ENCODE measurements around the gene PADI2.

PADI2 gene

GRCh38 chr1:17139637-17140036 lies 20.4 kb upstream of the PADI2 start:
- no peak for DNase-seq (ENCODE audit: low spot score)

GRCh38 chr1:17137441-17137840 lies 18.2 kb upstream of the PADI2 start:
- DNase-seq (ENCODE audit: low spot score), result no peak

- no peak for DNase-seq (ENCODE audit: low spot score)
Measured at GRCh38 chr1:17136936-17137335, 17.7 kb upstream of the PADI2 start.

GRCh38 chr1:17136145-17136544 lies 16.9 kb upstream of the PADI2 start:
- DNase-seq (ENCODE audit: low spot score), result no peak

- DNase-seq (ENCODE audit: low spot score), result no peak
Measured at GRCh38 chr1:17135530-17135929, 16.3 kb upstream of the PADI2 start.

- DNase-seq (ENCODE audit: low spot score), result no peak
Measured at GRCh38 chr1:17134724-17135123, 15.5 kb upstream of the PADI2 start.

GRCh38 chr1:17134034-17134433 lies 14.8 kb upstream of the PADI2 start:
- DNase-seq (ENCODE audit: low spot score), result no peak

- no peak for DNase-seq (ENCODE audit: low spot score)
Measured at GRCh38 chr1:17130138-17130635, 10.9 kb upstream of the PADI2 start.

GRCh38 chr1:17128361-17128760 lies 9.1 kb upstream of the PADI2 start:
- peak; percentile 18 for DNase-seq (ENCODE audit: low spot score)

- peak; percentile 74 for DNase-seq (ENCODE audit: low spot score)
Measured at GRCh38 chr1:17125756-17126237, 6.5 kb upstream of the PADI2 start.

- no peak for DNase-seq (ENCODE audit: low spot score)
Measured at GRCh38 chr1:17123196-17124045, 4.2 kb upstream of the PADI2 start.

GRCh38 chr1:17122521-17123164 lies 3.4 kb upstream of the PADI2 start:
- DNase-seq (ENCODE audit: low spot score), result no peak

- no peak for DNase-seq (ENCODE audit: low spot score)
Measured at GRCh38 chr1:17121881-17122280, 2.6 kb upstream of the PADI2 start.

GRCh38 chr1:17120962-17121837 lies 1.9 kb upstream of the PADI2 start:
- DNase-seq (ENCODE audit: low spot score), result no peak

GRCh38 chr1:17120481-17120877 lies 1.2 kb upstream of the PADI2 start:
- DNase-seq (ENCODE audit: low spot score), result no peak

GRCh38 chr1:17119773-17120480 lies 676 bp upstream of the PADI2 start:
- no peak for DNase-seq (ENCODE audit: low spot score)

GRCh38 chr1:17118706-17119075 lies 560 bp downstream of the PADI2 start:
- DNase-seq (ENCODE audit: low spot score), result no peak

GRCh38 chr1:17118268-17118667 lies 983 bp downstream of the PADI2 start:
- no peak for DNase-seq (ENCODE audit: low spot score)

- no peak for DNase-seq (ENCODE audit: low spot score)
Measured at GRCh38 chr1:17117451-17118265, 1.6 kb downstream of the PADI2 start.

GRCh38 chr1:17116643-17117042 lies 2.6 kb downstream of the PADI2 start:
- DNase-seq (ENCODE audit: low spot score), result no peak

GRCh38 chr1:17113963-17114362 lies 5.3 kb downstream of the PADI2 start:
- no peak for DNase-seq (ENCODE audit: low spot score)

Measured in globus pallidus (tissue), 1 donor.